22Rv1 (cell line): Measurements from ENCODE around the gene DENND5A.

Experiments used
- ZFX ChIP-seq: fragments of 450-650 bp; IDR thresholded peaks from 2 replicates; pipeline ENCODE4 v1.6.1; 2017; ENCODE audit warnings: antibody characterized with exemption, borderline replicate concordance
- TF ChIP-seq, protein P1 (sequence below): fragments of 450-650 bp; IDR thresholded peaks from 2 replicates; pipeline ENCODE4 v1.5.1; 2017; ENCODE audit warnings: mild to moderate bottlenecking

DNA sequence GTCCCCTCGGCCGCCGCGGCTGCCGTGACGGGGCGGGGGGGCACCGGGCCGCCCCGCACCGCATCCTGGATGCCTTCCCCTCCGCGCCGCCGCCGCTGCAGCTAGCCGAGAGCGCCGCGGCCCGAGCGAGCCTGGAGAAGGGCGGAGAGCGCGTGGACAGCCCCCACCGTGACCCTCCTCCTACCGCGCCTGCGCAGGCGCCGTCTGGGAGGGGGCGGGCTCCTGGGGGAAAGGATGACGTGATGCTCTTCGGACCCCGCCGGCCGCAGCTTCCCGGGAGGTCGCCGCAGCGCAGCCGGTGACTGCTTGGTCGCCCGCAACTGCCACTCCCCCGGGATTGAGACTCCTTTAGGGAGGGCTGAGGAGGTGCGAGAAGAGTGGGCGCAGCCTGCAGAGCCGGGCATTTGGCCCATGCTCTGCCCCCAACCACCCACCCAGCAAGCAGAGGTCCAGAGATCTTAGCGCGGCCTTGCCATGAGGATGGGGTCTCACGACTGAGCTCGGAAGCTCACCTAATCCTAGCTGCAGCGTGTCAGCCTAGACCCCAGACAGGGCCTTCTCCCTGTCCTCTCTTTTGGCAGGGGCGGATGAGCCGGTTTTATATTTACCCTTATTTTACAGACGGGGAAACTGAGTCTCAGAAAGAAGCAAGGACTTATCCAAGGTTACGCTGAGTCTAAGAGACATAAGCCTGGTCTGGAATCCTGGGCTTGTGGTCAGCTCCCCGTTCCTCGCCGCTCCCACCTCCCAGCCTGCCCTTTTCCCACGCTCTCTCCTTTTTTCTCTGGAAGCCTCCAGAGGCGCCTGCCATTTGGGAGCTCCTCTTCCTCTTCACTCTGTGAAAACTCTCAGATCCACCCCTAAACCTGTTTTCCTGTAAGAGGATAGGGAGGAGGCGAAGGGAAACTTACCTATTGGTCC, at the start of gene DENND5A:
- TF ChIP-seq, protein P1, sequence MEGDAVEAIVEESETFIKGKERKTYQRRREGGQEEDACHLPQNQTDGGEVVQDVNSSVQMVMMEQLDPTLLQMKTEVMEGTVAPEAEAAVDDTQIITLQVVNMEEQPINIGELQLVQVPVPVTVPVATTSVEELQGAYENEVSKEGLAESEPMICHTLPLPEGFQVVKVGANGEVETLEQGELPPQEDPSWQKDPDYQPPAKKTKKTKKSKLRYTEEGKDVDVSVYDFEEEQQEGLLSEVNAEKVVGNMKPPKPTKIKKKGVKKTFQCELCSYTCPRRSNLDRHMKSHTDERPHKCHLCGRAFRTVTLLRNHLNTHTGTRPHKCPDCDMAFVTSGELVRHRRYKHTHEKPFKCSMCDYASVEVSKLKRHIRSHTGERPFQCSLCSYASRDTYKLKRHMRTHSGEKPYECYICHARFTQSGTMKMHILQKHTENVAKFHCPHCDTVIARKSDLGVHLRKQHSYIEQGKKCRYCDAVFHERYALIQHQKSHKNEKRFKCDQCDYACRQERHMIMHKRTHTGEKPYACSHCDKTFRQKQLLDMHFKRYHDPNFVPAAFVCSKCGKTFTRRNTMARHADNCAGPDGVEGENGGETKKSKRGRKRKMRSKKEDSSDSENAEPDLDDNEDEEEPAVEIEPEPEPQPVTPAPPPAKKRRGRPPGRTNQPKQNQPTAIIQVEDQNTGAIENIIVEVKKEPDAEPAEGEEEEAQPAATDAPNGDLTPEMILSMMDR: peak; percentile 22; the same call in 1 of the 2 replicates
- no peak for TF ChIP-seq ZFX
